ENCODE measurements around the gene RNF144A.

- TF ChIP-seq CTCF (IDR thresholded peaks at IDR 0.05) (no peak), POLR2A (IDR thresholded peaks at IDR 0.05) (no peak)
These were observed 69.7 kb downstream of the RNF144A start for GRCh38 chr2:6986912-6987361.

Measured in ovary (tissue), 3 donors.